Measurements from ENCODE around the gene MAN2A1.

DNA sequence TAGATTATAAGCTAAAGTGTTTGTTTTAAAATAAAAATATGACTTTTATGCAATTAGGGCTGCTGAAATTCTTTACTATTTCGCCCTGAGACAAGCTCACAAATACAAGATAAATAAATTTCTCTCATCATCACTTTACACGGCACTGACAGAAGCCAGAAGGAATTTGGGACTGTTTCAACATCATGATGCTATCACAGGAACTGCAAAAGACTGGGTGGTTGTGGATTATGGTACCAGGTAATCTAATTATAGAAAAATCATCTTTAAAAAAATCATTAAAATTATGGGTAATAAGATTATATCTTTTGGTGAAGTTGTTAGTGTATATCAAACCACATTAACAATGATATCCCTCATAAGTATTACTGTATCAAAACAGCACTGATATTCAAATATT is 95.0 kb downstream of the MAN2A1 start:
- no peak for TF ChIP-seq PRDM1 (tag by site-specific recombination; IDR thresholded peaks at IDR 0.05)
- TF ChIP-seq, protein P1, sequence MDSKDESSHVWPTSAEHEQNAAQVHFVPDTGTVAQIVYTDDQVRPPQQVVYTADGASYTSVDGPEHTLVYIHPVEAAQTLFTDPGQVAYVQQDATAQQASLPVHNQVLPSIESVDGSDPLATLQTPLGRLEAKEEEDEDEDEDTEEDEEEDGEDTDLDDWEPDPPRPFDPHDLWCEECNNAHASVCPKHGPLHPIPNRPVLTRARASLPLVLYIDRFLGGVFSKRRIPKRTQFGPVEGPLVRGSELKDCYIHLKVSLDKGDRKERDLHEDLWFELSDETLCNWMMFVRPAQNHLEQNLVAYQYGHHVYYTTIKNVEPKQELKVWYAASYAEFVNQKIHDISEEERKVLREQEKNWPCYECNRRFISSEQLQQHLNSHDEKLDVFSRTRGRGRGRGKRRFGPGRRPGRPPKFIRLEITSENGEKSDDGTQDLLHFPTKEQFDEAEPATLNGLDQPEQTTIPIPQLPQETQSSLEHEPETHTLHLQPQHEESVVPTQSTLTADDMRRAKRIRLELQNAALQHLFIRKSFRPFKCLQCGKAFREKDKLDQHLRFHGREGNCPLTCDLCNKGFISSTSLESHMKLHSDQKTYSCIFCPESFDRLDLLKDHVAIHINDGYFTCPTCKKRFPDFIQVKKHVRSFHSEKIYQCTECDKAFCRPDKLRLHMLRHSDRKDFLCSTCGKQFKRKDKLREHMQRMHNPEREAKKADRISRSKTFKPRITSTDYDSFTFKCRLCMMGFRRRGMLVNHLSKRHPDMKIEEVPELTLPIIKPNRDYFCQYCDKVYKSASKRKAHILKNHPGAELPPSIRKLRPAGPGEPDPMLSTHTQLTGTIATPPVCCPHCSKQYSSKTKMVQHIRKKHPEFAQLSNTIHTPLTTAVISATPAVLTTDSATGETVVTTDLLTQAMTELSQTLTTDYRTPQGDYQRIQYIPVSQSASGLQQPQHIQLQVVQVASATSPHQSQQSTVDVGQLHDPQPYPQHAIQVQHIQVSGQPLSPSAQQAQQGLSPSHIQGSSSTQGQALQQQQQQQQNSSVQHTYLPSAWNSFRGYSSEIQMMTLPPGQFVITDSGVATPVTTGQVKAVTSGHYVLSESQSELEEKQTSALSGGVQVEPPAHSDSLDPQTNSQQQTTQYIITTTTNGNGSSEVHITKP (tag by site-specific recombination; IDR thresholded peaks at IDR 0.05): no peak
- TF ChIP-seq, protein P2, sequence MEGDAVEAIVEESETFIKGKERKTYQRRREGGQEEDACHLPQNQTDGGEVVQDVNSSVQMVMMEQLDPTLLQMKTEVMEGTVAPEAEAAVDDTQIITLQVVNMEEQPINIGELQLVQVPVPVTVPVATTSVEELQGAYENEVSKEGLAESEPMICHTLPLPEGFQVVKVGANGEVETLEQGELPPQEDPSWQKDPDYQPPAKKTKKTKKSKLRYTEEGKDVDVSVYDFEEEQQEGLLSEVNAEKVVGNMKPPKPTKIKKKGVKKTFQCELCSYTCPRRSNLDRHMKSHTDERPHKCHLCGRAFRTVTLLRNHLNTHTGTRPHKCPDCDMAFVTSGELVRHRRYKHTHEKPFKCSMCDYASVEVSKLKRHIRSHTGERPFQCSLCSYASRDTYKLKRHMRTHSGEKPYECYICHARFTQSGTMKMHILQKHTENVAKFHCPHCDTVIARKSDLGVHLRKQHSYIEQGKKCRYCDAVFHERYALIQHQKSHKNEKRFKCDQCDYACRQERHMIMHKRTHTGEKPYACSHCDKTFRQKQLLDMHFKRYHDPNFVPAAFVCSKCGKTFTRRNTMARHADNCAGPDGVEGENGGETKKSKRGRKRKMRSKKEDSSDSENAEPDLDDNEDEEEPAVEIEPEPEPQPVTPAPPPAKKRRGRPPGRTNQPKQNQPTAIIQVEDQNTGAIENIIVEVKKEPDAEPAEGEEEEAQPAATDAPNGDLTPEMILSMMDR (tag by site-specific recombination; IDR thresholded peaks at IDR 0.05): no peak
- TF ChIP-seq ZNF211 (tag by site-specific recombination; IDR thresholded peaks at IDR 0.05; ENCODE audit: low read depth): no peak
